ENCODE results near the gene AHSG. TPM values are rescaled to one million over a fixed set of nuclear protein-coding genes. Genes with fewer than 3 reads are reported as not detected.
"Not testable (repeated sequence)": the region's sequence is repeated elsewhere in the genome, so short reads cannot be mapped to it uniquely, and the experiment has no call there.

The AHSG gene
- polyA plus RNA-seq, 1 donor from 2014 or later = not detected

GRCh38 chr3:186586245-186586644 lies 26.6 kb upstream of the AHSG start:
- H3K27me3 Mint-ChIP-seq, H3K36me3 Mint-ChIP-seq, H3K9me3 Mint-ChIP-seq, H3K27ac Mint-ChIP-seq, H3K4me3 Mint-ChIP-seq, H3K4me1 Mint-ChIP-seq: not testable (repeated sequence)

GRCh38 chr3:186587183-186587582 lies 25.7 kb upstream of the AHSG start:
- peaks cover 3% of the 10 kb centered on the region for H3K36me3 Mint-ChIP-seq
- peaks cover 0 to 3% (median 0%) of the 10 kb centered on the region in 3 donors for H3K4me1 Mint-ChIP-seq
- H3K27me3 Mint-ChIP-seq = no peaks in the 10 kb centered on the region
- H3K4me3 Mint-ChIP-seq = no peak overlapping the region
- no peak overlapping the region for H3K27ac Mint-ChIP-seq
- H3K9me3 Mint-ChIP-seq = no peaks in the 10 kb centered on the region

- H3K27ac Mint-ChIP-seq = no peak overlapping the region
Observed at GRCh38 chr3:186588632-186589031, 24.2 kb upstream of the AHSG start.

GRCh38 chr3:186589121-186589520 lies 23.7 kb upstream of the AHSG start:
- no peaks in the 10 kb centered on the region for H3K27me3 Mint-ChIP-seq
- no peak overlapping the region for H3K27ac Mint-ChIP-seq
- peaks cover 3% of the 10 kb centered on the region for H3K36me3 Mint-ChIP-seq
- no peaks in the 10 kb centered on the region for H3K4me1 Mint-ChIP-seq
- H3K4me3 Mint-ChIP-seq = no peak overlapping the region
- no peaks in the 10 kb centered on the region for H3K9me3 Mint-ChIP-seq

More at GRCh38 chr3:186588632-186589031, 24.2 kb upstream of the AHSG start:
- Mint-ChIP-seq H3K4me1 (no peaks in the 10 kb centered on the region), H3K9me3 (no peaks in the 10 kb centered on the region), H3K27me3 (no peaks in the 10 kb centered on the region), H3K36me3 (peaks cover 3% of the 10 kb centered on the region), H3K4me3 (no peak overlapping the region)

- H3K4me3 Mint-ChIP-seq = no peak overlapping the region
- H3K4me1 Mint-ChIP-seq = no peaks in the 10 kb centered on the region
- no peak overlapping the region for H3K27ac Mint-ChIP-seq
- H3K36me3 Mint-ChIP-seq = peaks cover 3% of the 10 kb centered on the region
- no peaks in the 10 kb centered on the region for H3K9me3 Mint-ChIP-seq
- H3K27me3 Mint-ChIP-seq = no peaks in the 10 kb centered on the region
Observed at GRCh38 chr3:186589856-186590579, 22.8 kb upstream of the AHSG start.

- Mint-ChIP-seq H3K9me3 (no peaks in the 10 kb centered on the region), H3K27ac (no peak overlapping the region), H3K27me3 (no peaks in the 10 kb centered on the region), H3K4me3 (no peak overlapping the region), H3K4me1 (no peaks in the 10 kb centered on the region), H3K36me3 (peaks cover 3% of the 10 kb centered on the region)
Observed at GRCh38 chr3:186590580-186591295, 22.1 kb upstream of the AHSG start.

GRCh38 chr3:186592682-186593081 lies 20.2 kb upstream of the AHSG start:
- Mint-ChIP-seq H3K27me3 (no peaks in the 10 kb centered on the region), H3K36me3 (peaks cover 3% of the 10 kb centered on the region), H3K27ac (no peak overlapping the region), H3K4me3 (no peak overlapping the region), H3K4me1 (no peaks in the 10 kb centered on the region), H3K9me3 (no peaks in the 10 kb centered on the region)

GRCh38 chr3:186593862-186594261 lies 19.0 kb upstream of the AHSG start:
- no peak overlapping the region for H3K4me3 Mint-ChIP-seq
- H3K36me3 Mint-ChIP-seq = peaks cover 1% of the 10 kb centered on the region
- H3K27ac Mint-ChIP-seq = no peak overlapping the region
- H3K9me3 Mint-ChIP-seq = no peaks in the 10 kb centered on the region
- H3K27me3 Mint-ChIP-seq = no peaks in the 10 kb centered on the region
- H3K4me1 Mint-ChIP-seq = no peaks in the 10 kb centered on the region

GRCh38 chr3:186594591-186595113 lies 18.2 kb upstream of the AHSG start:
- Mint-ChIP-seq H3K36me3 (peaks cover 1% of the 10 kb centered on the region), H3K4me3 (no peak overlapping the region)

GRCh38 chr3:186596568-186597287 lies 16.1 kb upstream of the AHSG start:
- Mint-ChIP-seq H3K4me3 (no peak overlapping the region), H3K36me3 (peaks cover 1% of the 10 kb centered on the region), H3K4me1 (no peaks in the 10 kb centered on the region), H3K27ac (no peak overlapping the region), H3K27me3 (no peaks in the 10 kb centered on the region), H3K9me3 (no peaks in the 10 kb centered on the region)

More at GRCh38 chr3:186594591-186595113, 18.2 kb upstream of the AHSG start:
- H3K9me3 Mint-ChIP-seq = no peaks in the 10 kb centered on the region
- H3K4me1 Mint-ChIP-seq = no peaks in the 10 kb centered on the region
- no peak overlapping the region for H3K27ac Mint-ChIP-seq
- no peaks in the 10 kb centered on the region for H3K27me3 Mint-ChIP-seq

- Mint-ChIP-seq H3K27me3 (no peaks in the 10 kb centered on the region), H3K4me1 (no peaks in the 10 kb centered on the region), H3K27ac (peak overlapping the region in 1 of 3 donors; percentile 63), H3K4me3 (no peak overlapping the region), H3K36me3 (peaks cover 1% of the 10 kb centered on the region), H3K9me3 (no peaks in the 10 kb centered on the region)
Observed at GRCh38 chr3:186598108-186598784, 14.6 kb upstream of the AHSG start.

GRCh38 chr3:186598794-186599141 lies 14.1 kb upstream of the AHSG start:
- no peaks in the 10 kb centered on the region for H3K9me3 Mint-ChIP-seq
- no peak overlapping the region for H3K4me3 Mint-ChIP-seq
- H3K27me3 Mint-ChIP-seq = no peaks in the 10 kb centered on the region
- H3K36me3 Mint-ChIP-seq = peaks cover 1% of the 10 kb centered on the region
- H3K4me1 Mint-ChIP-seq = no peaks in the 10 kb centered on the region
- no peak overlapping the region for H3K27ac Mint-ChIP-seq

- Mint-ChIP-seq H3K4me3 (no peak overlapping the region), H3K27ac (no peak overlapping the region), H3K4me1 (no peaks in the 10 kb centered on the region), H3K36me3 (peaks cover 1% of the 10 kb centered on the region), H3K9me3 (no peaks in the 10 kb centered on the region), H3K27me3 (peaks cover 2% of the 10 kb centered on the region)
Observed at GRCh38 chr3:186599142-186599784, 13.6 kb upstream of the AHSG start.

- H3K4me1 Mint-ChIP-seq = no peaks in the 10 kb centered on the region
- peaks cover 1% of the 10 kb centered on the region for H3K36me3 Mint-ChIP-seq
- no peak overlapping the region for H3K4me3 Mint-ChIP-seq
- peak overlapping the region in 1 of 3 donors; percentile 14 for H3K27ac Mint-ChIP-seq
- peaks cover 6% of the 10 kb centered on the region for H3K27me3 Mint-ChIP-seq
- no peaks in the 10 kb centered on the region for H3K9me3 Mint-ChIP-seq
Observed at GRCh38 chr3:186599785-186600166, 13.1 kb upstream of the AHSG start.
